ENCODE data around the gene RNF166. TPM values are rescaled to one million over a fixed set of nuclear protein-coding genes. Genes with fewer than 3 reads are reported as not detected.

Gene RNF166
- total RNA-seq, 1 donor from 2014 or later: 14.2 TPM

DNA sequence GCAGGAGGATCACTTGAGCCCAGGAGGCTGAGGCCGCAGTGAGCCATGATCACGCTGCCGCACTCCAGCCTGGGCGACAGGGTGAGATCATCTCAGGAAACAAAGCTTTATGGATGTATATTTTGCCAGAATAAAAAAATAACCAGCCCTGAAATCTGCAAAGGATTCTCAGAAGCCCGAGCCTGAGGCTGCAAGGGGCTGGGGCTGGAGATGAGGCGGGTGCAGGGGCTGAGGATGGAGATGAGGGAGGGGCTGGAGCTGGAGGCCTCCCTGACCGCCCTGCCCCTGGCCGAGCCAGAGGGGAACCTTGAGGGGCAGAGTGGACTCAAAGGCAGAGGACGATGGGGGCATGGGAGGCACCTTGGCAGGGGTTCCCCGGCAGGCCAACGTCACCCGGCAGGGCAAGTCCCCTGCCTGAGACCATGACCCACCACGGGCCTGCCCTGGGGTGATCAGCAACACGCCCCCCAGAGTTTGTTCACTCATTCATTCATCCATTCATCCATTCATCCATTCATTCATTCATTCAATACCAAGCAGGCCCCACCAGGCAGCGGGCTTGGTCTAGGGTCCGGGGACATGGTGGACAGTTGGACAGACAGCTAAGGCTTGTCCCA is 46.3 kb upstream of the RNF166 start:
- Histone ChIP-seq H3K27me3 (ENCODE audit: low read depth) (no peaks in the 10 kb centered on the region), H3K4me1 (no peaks in the 10 kb centered on the region), H3K36me3 (no peaks in the 10 kb centered on the region), H3K9me3 (replicated peaks) (no peaks in the 10 kb centered on the region), H3K4me3 (no peak overlapping the region), H3K27ac (replicated peaks) (no peak overlapping the region)
- no peak for DNase-seq
- intact Hi-C loops (cut with micrococcal nuclease): no loop called here
- TF ChIP-seq, protein P1, sequence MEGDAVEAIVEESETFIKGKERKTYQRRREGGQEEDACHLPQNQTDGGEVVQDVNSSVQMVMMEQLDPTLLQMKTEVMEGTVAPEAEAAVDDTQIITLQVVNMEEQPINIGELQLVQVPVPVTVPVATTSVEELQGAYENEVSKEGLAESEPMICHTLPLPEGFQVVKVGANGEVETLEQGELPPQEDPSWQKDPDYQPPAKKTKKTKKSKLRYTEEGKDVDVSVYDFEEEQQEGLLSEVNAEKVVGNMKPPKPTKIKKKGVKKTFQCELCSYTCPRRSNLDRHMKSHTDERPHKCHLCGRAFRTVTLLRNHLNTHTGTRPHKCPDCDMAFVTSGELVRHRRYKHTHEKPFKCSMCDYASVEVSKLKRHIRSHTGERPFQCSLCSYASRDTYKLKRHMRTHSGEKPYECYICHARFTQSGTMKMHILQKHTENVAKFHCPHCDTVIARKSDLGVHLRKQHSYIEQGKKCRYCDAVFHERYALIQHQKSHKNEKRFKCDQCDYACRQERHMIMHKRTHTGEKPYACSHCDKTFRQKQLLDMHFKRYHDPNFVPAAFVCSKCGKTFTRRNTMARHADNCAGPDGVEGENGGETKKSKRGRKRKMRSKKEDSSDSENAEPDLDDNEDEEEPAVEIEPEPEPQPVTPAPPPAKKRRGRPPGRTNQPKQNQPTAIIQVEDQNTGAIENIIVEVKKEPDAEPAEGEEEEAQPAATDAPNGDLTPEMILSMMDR (IDR thresholded peaks at IDR 0.05; ENCODE audit: borderline replicate concordance): no peak

DNA sequence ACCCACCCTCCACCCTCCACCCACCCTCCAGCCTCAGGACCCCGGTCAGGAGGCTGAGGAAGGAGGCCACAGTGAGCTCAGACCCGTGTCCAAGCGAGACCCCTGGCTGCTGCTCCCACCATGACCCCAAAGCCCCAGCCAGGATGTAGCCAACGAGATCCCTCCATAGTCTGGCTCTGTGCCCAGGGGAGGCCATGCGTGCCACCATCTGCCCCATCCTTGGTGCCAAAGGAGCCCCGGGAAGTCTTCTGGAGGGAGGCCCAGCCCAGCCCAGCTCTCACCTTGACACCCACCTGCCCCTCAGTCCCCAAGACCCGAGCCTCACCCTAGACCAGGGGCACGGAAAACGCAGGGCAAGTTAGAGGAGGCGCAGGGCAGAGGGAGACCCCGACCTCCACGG is 44.6 kb upstream of the RNF166 start:
- TF ChIP-seq, protein P1 (IDR thresholded peaks at IDR 0.05; ENCODE audit: borderline replicate concordance): no peak
- Histone ChIP-seq H3K36me3 (no peaks in the 10 kb centered on the region), H3K9me3 (replicated peaks) (no peaks in the 10 kb centered on the region), H3K4me1 (peaks cover 16% of the 10 kb centered on the region), H3K4me3 (no peak overlapping the region), H3K27ac (replicated peaks) (no peak overlapping the region), H3K27me3 (ENCODE audit: low read depth) (no peaks in the 10 kb centered on the region)
- no peak for DNase-seq
- intact Hi-C loops (cut with micrococcal nuclease): no loop called here

GRCh38 chr16:88749358-88749757 is 43.1 kb upstream of the RNF166 start:
- no peak overlapping the region for H3K4me3 ChIP-seq
- H3K9me3 ChIP-seq (replicated peaks): no peaks in the 10 kb centered on the region
- no peaks in the 10 kb centered on the region for H3K27me3 ChIP-seq (ENCODE audit: low read depth)
- H3K4me1 ChIP-seq: peaks cover 31% of the 10 kb centered on the region
- H3K27ac ChIP-seq (replicated peaks): no peak overlapping the region
- H3K36me3 ChIP-seq: no peaks in the 10 kb centered on the region
- TF ChIP-seq, protein P1 (IDR thresholded peaks at IDR 0.05; ENCODE audit: borderline replicate concordance): no peak
- DNase-seq: no peak
- intact Hi-C loops (cut with micrococcal nuclease): no loop called here

- Histone ChIP-seq H3K9me3 (replicated peaks) (no peaks in the 10 kb centered on the region), H3K4me1 (peaks cover 41% of the 10 kb centered on the region), H3K27me3 (ENCODE audit: low read depth) (no peaks in the 10 kb centered on the region), H3K27ac (replicated peaks) (no peak overlapping the region), H3K4me3 (no peak overlapping the region), H3K36me3 (no peaks in the 10 kb centered on the region)
- DNase-seq: no peak
- TF ChIP-seq, protein P1 (IDR thresholded peaks at IDR 0.05; ENCODE audit: borderline replicate concordance): no peak
- intact Hi-C loops (cut with micrococcal nuclease): no loop called here
These were observed 42.2 kb upstream of the RNF166 start for GRCh38 chr16:88748364-88748763.

- Histone ChIP-seq H3K4me1 (peaks cover 41% of the 10 kb centered on the region), H3K27me3 (ENCODE audit: low read depth) (no peaks in the 10 kb centered on the region), H3K4me3 (no peak overlapping the region), H3K9me3 (replicated peaks) (no peaks in the 10 kb centered on the region), H3K36me3 (no peaks in the 10 kb centered on the region), H3K27ac (replicated peaks) (no peak overlapping the region)
- TF ChIP-seq, protein P1 (IDR thresholded peaks at IDR 0.05; ENCODE audit: borderline replicate concordance): no peak
- intact Hi-C loops (cut with micrococcal nuclease): no loop called here
- DNase-seq: no peak
These were observed 41.5 kb upstream of the RNF166 start for GRCh38 chr16:88747588-88748301.

Data from left ventricle myocardium inferior (tissue), 1 donor.